Skeletal muscle cell (primary cell): ENCODE results near the gene ZBTB12.
A peak's percentile ranks its signal among the peaks of the same experiment; 100 is the strongest.
"Not testable (repeated sequence)": the region's sequence is repeated elsewhere in the genome, so short reads cannot be mapped to it uniquely, and the experiment has no call there.

Source experiments
- DNase-seq: peaks from one replicate; pipeline ENCODE4 v3.0.0-alpha.2; 2010; ENCODE audit warnings: low read depth
- H3K4me3 ChIP-seq: 2 replicates; pipeline ENCODE4 v1.5.1; 2011; ENCODE audit warnings: low read depth, mild to moderate bottlenecking, control low read depth, low read length, moderate library complexity

The ZBTB12 gene

GRCh38 chr6:31901953-31902643 lies at the start of gene ZBTB12:
TSS of gene ZBTB12 (minus strand) at chr6:31902086. CDS start at chr6:31901305, 781 bp downstream.
- peak; percentile 92 for DNase-seq

GRCh38 chr6:31949926-31950548 lies 48.2 kb upstream of the ZBTB12 start:
- DNase-seq, result no peak
- no peak overlapping the region for H3K4me3 ChIP-seq

More at GRCh38 chr6:31901953-31902643, at the start of gene ZBTB12:
- peak within 1 kb of the TSS; percentile 60 for H3K4me3 ChIP-seq

GRCh38 chr6:31948753-31949413 lies 47.0 kb upstream of the ZBTB12 start:
- no peak for DNase-seq

GRCh38 chr6:31948306-31948705 lies 46.4 kb upstream of the ZBTB12 start:
- DNase-seq, result no peak
- H3K4me3 ChIP-seq, result no peak overlapping the region

More at GRCh38 chr6:31948753-31949413, 47.0 kb upstream of the ZBTB12 start:
- H3K4me3 ChIP-seq, result no peak overlapping the region

GRCh38 chr6:31947864-31948263 lies 46.0 kb upstream of the ZBTB12 start:
- H3K4me3 ChIP-seq, result no peak overlapping the region
- no peak for DNase-seq

- DNase-seq, result no peak
- H3K4me3 ChIP-seq, result no peak overlapping the region
Observed at GRCh38 chr6:31947070-31947675, 45.3 kb upstream of the ZBTB12 start.

- H3K4me3 ChIP-seq, result no peak overlapping the region
- DNase-seq, result no peak
Observed at GRCh38 chr6:31946370-31946885, 44.5 kb upstream of the ZBTB12 start.

GRCh38 chr6:31945507-31946369 lies 43.9 kb upstream of the ZBTB12 start, which contains the start of gene CFB:
TSS of gene CFB (plus strand) at chr6:31946095. CDS start at chr6:31946222, 127 bp downstream.
- no peak within 1 kb of the TSS for H3K4me3 ChIP-seq
- no peak for DNase-seq

- H3K4me3 ChIP-seq, result no peak overlapping the region
- no peak for DNase-seq
Observed at GRCh38 chr6:31945154-31945506, 43.2 kb upstream of the ZBTB12 start.

- no peak overlapping the region for H3K4me3 ChIP-seq
- no peak for DNase-seq
Observed at GRCh38 chr6:31943742-31944141, 41.9 kb upstream of the ZBTB12 start.

GRCh38 chr6:31940256-31940664 lies 38.4 kb upstream of the ZBTB12 start:
- DNase-seq, result no peak
- no peak overlapping the region for H3K4me3 ChIP-seq

- no peak overlapping the region for H3K4me3 ChIP-seq
- DNase-seq, result no peak
Observed at GRCh38 chr6:31935823-31936222, 33.9 kb upstream of the ZBTB12 start.

- H3K4me3 ChIP-seq, result no peak overlapping the region
- DNase-seq, result no peak
Observed at GRCh38 chr6:31935021-31935420, 33.1 kb upstream of the ZBTB12 start.

- DNase-seq, result no peak
- H3K4me3 ChIP-seq, result no peak overlapping the region
Observed at GRCh38 chr6:31933537-31933936, 31.7 kb upstream of the ZBTB12 start.

- not testable (repeated sequence) for DNase-seq, H3K4me3 ChIP-seq
Observed at GRCh38 chr6:31932137-31932536, 30.3 kb upstream of the ZBTB12 start.

GRCh38 chr6:31930962-31931361 lies 29.1 kb upstream of the ZBTB12 start:
- no peak for DNase-seq
- no peak overlapping the region for H3K4me3 ChIP-seq

GRCh38 chr6:31928672-31928939 lies 26.7 kb upstream of the ZBTB12 start:
- DNase-seq, result no peak
- H3K4me3 ChIP-seq, result no peak overlapping the region

GRCh38 chr6:31927863-31928671 lies 26.2 kb upstream of the ZBTB12 start:
- DNase-seq, result no peak
- H3K4me3 ChIP-seq, result no peak overlapping the region
